Measurements from ENCODE around the gene BCDIN3D. TPM values are rescaled to one million over a fixed set of nuclear protein-coding genes. Genes with fewer than 3 reads are reported as not detected.
"Not testable (repeated sequence)": the region's sequence is repeated elsewhere in the genome, so short reads cannot be mapped to it uniquely, and the experiment has no call there.

The BCDIN3D gene
- total RNA-seq, 1 experiment from 2014 or later = 2.9 TPM

GRCh38 chr12:49863946-49864797 lies 21.3 kb upstream of the BCDIN3D start:
- DNase-seq (ENCODE audit: low read depth) = peak; percentile 10

GRCh38 chr12:49860921-49861320 lies 18.0 kb upstream of the BCDIN3D start:
- DNase-seq (ENCODE audit: low read depth) = not testable (repeated sequence)

- DNase-seq (ENCODE audit: low read depth) = not testable (repeated sequence)
Measured at GRCh38 chr12:49855890-49856289, 13.0 kb upstream of the BCDIN3D start.

GRCh38 chr12:49854976-49855375 lies 12.1 kb upstream of the BCDIN3D start:
- no peak for DNase-seq (ENCODE audit: low read depth)

- DNase-seq (ENCODE audit: low read depth) = no peak
Measured at GRCh38 chr12:49853671-49854070, 10.8 kb upstream of the BCDIN3D start.

- no peak for DNase-seq (ENCODE audit: low read depth)
Measured at GRCh38 chr12:49847161-49847560, 4.3 kb upstream of the BCDIN3D start.

- DNase-seq (ENCODE audit: low read depth) = no peak
Measured at GRCh38 chr12:49846032-49846431, 3.1 kb upstream of the BCDIN3D start.

- peak; percentile 29 for DNase-seq (ENCODE audit: low read depth)
Measured at GRCh38 chr12:49843876-49844437, 1.1 kb upstream of the BCDIN3D start.

- no peak for DNase-seq (ENCODE audit: low read depth)
Measured at GRCh38 chr12:49843411-49843810, 505 bp upstream of the BCDIN3D start.

GRCh38 chr12:49838973-49839633 lies 3.8 kb downstream of the BCDIN3D start:
- DNase-seq (ENCODE audit: low read depth) = peak; percentile 45

GRCh38 chr12:49832836-49833421 lies 10.0 kb downstream of the BCDIN3D start:
- peak; percentile 56 for DNase-seq (ENCODE audit: low read depth)

GRCh38 chr12:49831717-49832116 lies 11.2 kb downstream of the BCDIN3D start:
- DNase-seq (ENCODE audit: low read depth) = no peak

GRCh38 chr12:49828133-49829091 lies 14.5 kb downstream of the BCDIN3D start, which contains the start of gene NCKAP5L:
Gene NCKAP5L, minus strand, starts transcription at chr12:49828413. Its CDS starts 24,369 bp downstream, at chr12:49804044.
- peak; percentile 93 for DNase-seq (ENCODE audit: low read depth)

- peak; percentile 87 for DNase-seq (ENCODE audit: low read depth)
Measured at GRCh38 chr12:49827401-49828099, 15.4 kb downstream of the BCDIN3D start.

- no peak for DNase-seq (ENCODE audit: low read depth)
Measured at GRCh38 chr12:49827051-49827400, 15.9 kb downstream of the BCDIN3D start.

- DNase-seq (ENCODE audit: low read depth) = no peak
Measured at GRCh38 chr12:49825971-49826421, 16.9 kb downstream of the BCDIN3D start.

GRCh38 chr12:49825360-49825970 lies 17.4 kb downstream of the BCDIN3D start:
- DNase-seq (ENCODE audit: low read depth) = peak; percentile 21

- peak; percentile 47 for DNase-seq (ENCODE audit: low read depth)
Measured at GRCh38 chr12:49824895-49825294, 18.0 kb downstream of the BCDIN3D start.

- DNase-seq (ENCODE audit: low read depth) = no peak
Measured at GRCh38 chr12:49824416-49824815, 18.5 kb downstream of the BCDIN3D start.

GRCh38 chr12:49823951-49824350 lies 19.0 kb downstream of the BCDIN3D start:
- no peak for DNase-seq (ENCODE audit: low read depth)
